HepG2 (cell line): ENCODE data around the gene KIAA0930. TPM values are rescaled to one million over a fixed set of nuclear protein-coding genes. Genes with fewer than 3 reads are reported as not detected.

Experiments
- ATAC-seq: fragments of 200-7000 bp; cut with Tn5 transposase; 3 replicates; pipeline ENCODE4 v1.9.1; 2020; ENCODE audit warnings: mild to moderate bottlenecking, moderate library complexity
- BruUV-seq: library from RNA; stranded (reverse); fragments of 400-500 nt; replicated peaks from 2 replicates; lab custom pipeline; 2021; lab: Mats Ljungman, UMichigan
- CTCF ChIA-PET: fragments of 300-600 bp; formaldehyde crosslinking; extraction: SDS; loops from one replicate; lab custom pipeline; 2021; ENCODE audit warnings: low total read pairs, inconsistent platforms, low intra/inter-chr PET ratio; lab: Yijun Ruan, JAX
- POLR2A ChIA-PET: fragments of 350-600 bp; sonication (Branson Sonifier 250); formaldehyde crosslinking; loops from one replicate; lab custom pipeline; 2020; ENCODE audit warnings: antibody characterized with exemption, inconsistent platforms; lab: Yijun Ruan, JAX
- DNase-seq: peaks from one replicate; pipeline ENCODE4 v3.0.0-alpha.2; 2015; ENCODE audit warnings: low spot score
- FAIRE-seq: peaks from 3 replicates; lab custom pipeline; 2011; peaks lifted over from hg19 to GRCh38; lab: Jason Lieb, UNC
- H2AFZ ChIP-seq: one replicate; pipeline ENCODE4 v1.6.1; 2011; ENCODE audit warnings: low read length, inconsistent platforms
- H3K27ac ChIP-seq: fragments of 300-600 bp; 3 replicates; pipeline ENCODE4 v1.8.0; 2011; ENCODE audit warnings: mixed run types, mild to moderate bottlenecking, mixed read lengths, low read length, inconsistent platforms; ENCODE audit not compliant: insufficient read depth; ENCODE audit errors: extremely low read length
- H3K27me3 ChIP-seq, 2 experiments: fragments of 200-600 bp in 1 of 2; 2 replicates in 1 of 2; 3 replicates in 1 of 2; pipeline versions ENCODE4 v1.6.0 to v1.8.0; 2011; ENCODE audit warnings: low read length in 2 of 2, mild to moderate bottlenecking in 2 of 2, moderate library complexity in 2 of 2, inconsistent platforms in 1 of 2; ENCODE audit not compliant: insufficient read depth in 2 of 2, control insufficient read depth in 1 of 2
- H3K36me3 ChIP-seq, 2 experiments: fragments of 200-600 bp in 1 of 2; replicated peaks in 1 of 2; 2 replicates in 1 of 2; 3 replicates in 1 of 2; pipeline versions ENCODE4 v1.5.1 to v1.8.0; 2011; ENCODE audit warnings: low read length in 2 of 2, inconsistent platforms in 1 of 2; ENCODE audit not compliant: insufficient read depth in 2 of 2, control insufficient read depth in 1 of 2
- H3K4me1 ChIP-seq: 2 replicates; pipeline ENCODE4 v1.5.1; 2012; ENCODE audit warnings: low read length, inconsistent platforms; ENCODE audit not compliant: insufficient read depth
- H3K4me2 ChIP-seq: 2 replicates; pipeline ENCODE4 v1.6.0; 2011; ENCODE audit warnings: low read depth, low read length, inconsistent platforms
- H3K4me3 ChIP-seq, 3 experiments: fragments of 200-600 bp in 1 of 3; sonication (generic), shearing (Covaris generic) in 1 of 3; replicated peaks in 1 of 3; 2 replicates each; pipeline ENCODE4 v1.5.1; 2011 to 2016; ENCODE audit warnings: low read length in 3 of 3, inconsistent platforms in 2 of 3, low read depth in 2 of 3, mild to moderate bottlenecking in 2 of 3, control low read depth in 1 of 3, mixed read lengths in 1 of 3; ENCODE audit not compliant: insufficient read depth in 1 of 3
- H3K79me2 ChIP-seq: one replicate; pipeline ENCODE4 v1.6.1; 2011; ENCODE audit warnings: low read length, inconsistent platforms; ENCODE audit not compliant: insufficient read depth
- H3K9ac ChIP-seq: 2 replicates; pipeline ENCODE4 v1.6.0; 2011; ENCODE audit warnings: mild to moderate bottlenecking, low read depth, low read length, inconsistent platforms; ENCODE audit not compliant: insufficient read depth
- H3K9me3 ChIP-seq: 2 replicates; pipeline ENCODE4 v1.5.1; 2012; ENCODE audit warnings: mild to moderate bottlenecking, low read length
- H4K20me1 ChIP-seq: 2 replicates; pipeline ENCODE4 v1.6.0; 2011; ENCODE audit warnings: inconsistent platforms, mild to moderate bottlenecking, low read length, moderate library complexity; ENCODE audit not compliant: insufficient read depth
- ATF5 ChIP-seq: sonication (generic); formaldehyde crosslinking; IDR thresholded peaks from 2 replicates; pipeline ENCODE4 v1.4.0; 2020; ENCODE audit warnings: mild to moderate bottlenecking, low read depth, missing genetic modification reagents
- CEBPG ChIP-seq: IDR thresholded peaks from 2 replicates; pipeline ENCODE4 v1.6.1; 2016
- CHD4 ChIP-seq: fragments of 200-600 bp; sonication (generic); IDR thresholded peaks from 2 replicates; pipeline ENCODE4 v1.7.0; 2017; ENCODE audit warnings: mild to moderate bottlenecking, low read length, borderline replicate concordance
- CREM ChIP-seq, 2 experiments: sonication (generic) in 1 of 2; formaldehyde crosslinking in 1 of 2; IDR thresholded peaks; 2 replicates each; pipeline versions ENCODE4 v1.4.0 to v1.6.1; 2016 to 2020; ENCODE audit warnings: antibody characterized with exemption in 1 of 2, mild to moderate bottlenecking in 1 of 2, missing genetic modification reagents in 1 of 2
- GLMP ChIP-seq: sonication (generic); formaldehyde crosslinking; IDR thresholded peaks from 2 replicates; pipeline ENCODE4 v1.9.0; 2021; ENCODE audit warnings: missing genetic modification reagents, mild to moderate bottlenecking, borderline replicate concordance
- GZF1 ChIP-seq: sonication (generic); formaldehyde crosslinking; IDR thresholded peaks from 2 replicates; pipeline ENCODE4 v1.5.1; 2020; ENCODE audit warnings: mild to moderate bottlenecking, missing genetic modification reagents
- KDM3A ChIP-seq: IDR thresholded peaks from 2 replicates; pipeline ENCODE4 v1.6.1; 2018; ENCODE audit warnings: low read depth, missing compliant biosample characterization
- MED1 ChIP-seq: sonication (generic); formaldehyde crosslinking; IDR thresholded peaks from 2 replicates; pipeline ENCODE4 v1.4.0; 2020; ENCODE audit warnings: missing genetic modification reagents
- NR3C1 ChIP-seq: sonication (generic); formaldehyde crosslinking; IDR thresholded peaks from 2 replicates; pipeline ENCODE4 v1.4.0; 2020; ENCODE audit warnings: missing genetic modification reagents
- RAD21 ChIP-seq: fragments of 450-650 bp; formaldehyde crosslinking; IDR thresholded peaks from 2 replicates; pipeline ENCODE4 v1.5.0; 2020; ENCODE audit warnings: mild to moderate bottlenecking
- STAT5B ChIP-seq: sonication (generic); formaldehyde crosslinking; IDR thresholded peaks from 2 replicates; pipeline ENCODE4 v1.4.0; 2020; ENCODE audit warnings: missing genetic modification reagents
- TBX2 ChIP-seq: sonication (generic); formaldehyde crosslinking; IDR thresholded peaks from 2 replicates; pipeline ENCODE4 v1.5.0; 2020; ENCODE audit warnings: missing genetic modification reagents, mild to moderate bottlenecking, borderline replicate concordance
- THAP8 ChIP-seq: sonication (generic); formaldehyde crosslinking; IDR thresholded peaks from 2 replicates; pipeline ENCODE4 v1.5.1; 2020; ENCODE audit warnings: missing genetic modification reagents, mild to moderate bottlenecking, borderline replicate concordance
- UBTF ChIP-seq: sonication (generic); formaldehyde crosslinking; IDR thresholded peaks from 2 replicates; pipeline ENCODE4 v1.4.0; 2020; ENCODE audit warnings: mild to moderate bottlenecking, missing genetic modification reagents
- ZBTB33 ChIP-seq: sonication (generic); formaldehyde crosslinking; IDR thresholded peaks from 2 replicates; pipeline ENCODE4 v1.4.0; 2020; ENCODE audit warnings: missing genetic modification reagents
- ZBTB7A ChIP-seq: sonication (generic); formaldehyde crosslinking; IDR thresholded peaks from 2 replicates; pipeline ENCODE4 v1.8.0; 2022; ENCODE audit warnings: mild to moderate bottlenecking, missing genetic modification reagents
- ZNF44 ChIP-seq: sonication (generic); formaldehyde crosslinking; IDR thresholded peaks from 2 replicates; pipeline ENCODE4 v1.5.1; 2020; ENCODE audit warnings: mild to moderate bottlenecking, missing genetic modification reagents
- ZNF816 ChIP-seq: sonication (generic); formaldehyde crosslinking; IDR thresholded peaks from 2 replicates; pipeline ENCODE4 v1.8.0; 2022; ENCODE audit warnings: missing genetic modification reagents, mild to moderate bottlenecking, borderline replicate concordance
- WGBS: methylation state at CpG from one replicate; pipeline ENCODE4 v1.1.6; 2017; ENCODE audit warnings: low lambda C conversion rate; 5-methylcytosine and 5-hydroxymethylcytosine counted together
- in situ Hi-C: cut with HindIII; loops from 2 replicates; pipeline ENCODE4 v1.10.0; 2017; ENCODE audit warnings: low pct_unique_long_range_greater_than_20kb; ENCODE audit not compliant: extremely low pct_ligation_motif_present
- intact Hi-C: fragments of 100-400 bp; cut with micrococcal nuclease; formaldehyde crosslinking; loops from one replicate; pipeline ENCODE4 v1.10.0; 2022; ENCODE audit not compliant: unreplicated experiment
- polyA plus RNA-seq, 8 experiments: library from polyadenylated mRNA; depleted of rRNA in 3 of 8; stranded (reverse) in 7 of 8; unstranded in 1 of 8; fragments of >200 nt; fragmentation: Illumina TruSeq in 4 of 8; extraction: Trizol in 4 of 8; gene quantifications; 2 replicates each; pipeline versions ENCODE4 v1.2.1 to v1.2.3, GENCODE V29; 2011 to 2016; ENCODE audit warnings: low read depth in 4 of 8, missing spikeins in 1 of 8, mixed read lengths in 1 of 8; ENCODE audit not compliant: insufficient read depth in 1 of 8
- total RNA-seq, 5 experiments: library from RNA; depleted of rRNA; stranded (reverse); fragments of >200 nt; fragmentation: Illumina TruSeq; extraction: Trizol; gene quantifications; 2 replicates each; pipeline ENCODE4 v1.2.3, GENCODE V29; 2016; ENCODE audit warnings: low read depth in 1 of 5

The KIAA0930 gene
- total and polyA plus RNA-seq, 2 of the 13 experiments (the other 11 are each of a cell fraction or from before 2014, with no cell fraction given), result 27.0 to 38.2 TPM

- no peak for TF ChIP-seq THAP8 (CRISPR knock-in tag)
- TF ChIP-seq UBTF, result no peak
- no peak for TF ChIP-seq GLMP
- TF ChIP-seq KDM3A (CRISPR knock-in tag), result no peak
- TF ChIP-seq ZNF816 (CRISPR knock-in tag), result no peak
- no peak for TF ChIP-seq STAT5B (CRISPR knock-in tag)
- TF ChIP-seq ZNF44 (CRISPR knock-in tag), result no peak
These were observed 59.5 kb downstream of the KIAA0930 start (continued) for GRCh38 chr22:45181240-45181639.

GRCh38 chr22:45180146-45180679, 60.5 kb downstream of the KIAA0930 start:
- BruUV-seq, result no TSS peak
- ChIA-PET CTCF (no interaction called here), POLR2A (interaction anchor here (1.0 to 1.4 kb wide), 2 partner anchors 15 to 17 kb away, joined by 3 to 4 read pairs; partner anchors contain the start of gene NUP50)
- peaks cover 27 to 75% of the 10 kb centered on the region in 2 experiments for H3K36me3 ChIP-seq
- intact Hi-C loops (no loop called here), in situ Hi-C loops (no loop called here)
- H3K4me3 ChIP-seq, result no peak overlapping the region
- peaks cover 10% of the 10 kb centered on the region; the same call in 1 of the 2 replicates for H4K20me1 ChIP-seq
- 88% methylated on average over 14 of the region's 14 CpGs for WGBS
- no peak overlapping the region for H3K4me2 ChIP-seq
- peaks cover 16% of the 10 kb centered on the region for H3K4me1 ChIP-seq
- H3K27ac ChIP-seq, result no peak overlapping the region
- FAIRE-seq (no peak), ATAC-seq (no peak), DNase-seq (no peak)
- H3K9me3 ChIP-seq, result no peaks in the 10 kb centered on the region
- H3K79me2 ChIP-seq, result peaks cover 29% of the 10 kb centered on the region
- no peak overlapping the region for H3K9ac ChIP-seq
- H2AFZ ChIP-seq, result no peak overlapping the region
- H3K27me3 ChIP-seq, result no peaks in the 10 kb centered on the region
- no peak for TF ChIP-seq MED1 (CRISPR knock-in tag)
- TF ChIP-seq ZBTB7A, result no peak
- peak; percentile 83 for TF ChIP-seq CEBPG (CRISPR knock-in tag)
- no peak for TF ChIP-seq CREM (IDR thresholded peaks at IDR 0.05)
- TF ChIP-seq CREM (CRISPR knock-in tag; IDR thresholded peaks at IDR 0.05), result no peak
- TF ChIP-seq NR3C1 (CRISPR knock-in tag), result no peak
- no peak for TF ChIP-seq ATF5 (CRISPR knock-in tag)
- peak; percentile 81; the same call in 1 of the 2 replicates for TF ChIP-seq ZBTB33 (CRISPR knock-in tag)
- no peak for TF ChIP-seq CHD4
- no peak for TF ChIP-seq GZF1
- TF ChIP-seq TBX2 (CRISPR knock-in tag), result no peak
- TF ChIP-seq RAD21 (CRISPR knock-in tag), result no peak
